Measurements from ENCODE around the gene C15orf39.
"Not testable (repeated sequence)": the region's sequence is repeated elsewhere in the genome, so short reads cannot be mapped to it uniquely, and the experiment has no call there.

C15orf39 gene

DNA sequence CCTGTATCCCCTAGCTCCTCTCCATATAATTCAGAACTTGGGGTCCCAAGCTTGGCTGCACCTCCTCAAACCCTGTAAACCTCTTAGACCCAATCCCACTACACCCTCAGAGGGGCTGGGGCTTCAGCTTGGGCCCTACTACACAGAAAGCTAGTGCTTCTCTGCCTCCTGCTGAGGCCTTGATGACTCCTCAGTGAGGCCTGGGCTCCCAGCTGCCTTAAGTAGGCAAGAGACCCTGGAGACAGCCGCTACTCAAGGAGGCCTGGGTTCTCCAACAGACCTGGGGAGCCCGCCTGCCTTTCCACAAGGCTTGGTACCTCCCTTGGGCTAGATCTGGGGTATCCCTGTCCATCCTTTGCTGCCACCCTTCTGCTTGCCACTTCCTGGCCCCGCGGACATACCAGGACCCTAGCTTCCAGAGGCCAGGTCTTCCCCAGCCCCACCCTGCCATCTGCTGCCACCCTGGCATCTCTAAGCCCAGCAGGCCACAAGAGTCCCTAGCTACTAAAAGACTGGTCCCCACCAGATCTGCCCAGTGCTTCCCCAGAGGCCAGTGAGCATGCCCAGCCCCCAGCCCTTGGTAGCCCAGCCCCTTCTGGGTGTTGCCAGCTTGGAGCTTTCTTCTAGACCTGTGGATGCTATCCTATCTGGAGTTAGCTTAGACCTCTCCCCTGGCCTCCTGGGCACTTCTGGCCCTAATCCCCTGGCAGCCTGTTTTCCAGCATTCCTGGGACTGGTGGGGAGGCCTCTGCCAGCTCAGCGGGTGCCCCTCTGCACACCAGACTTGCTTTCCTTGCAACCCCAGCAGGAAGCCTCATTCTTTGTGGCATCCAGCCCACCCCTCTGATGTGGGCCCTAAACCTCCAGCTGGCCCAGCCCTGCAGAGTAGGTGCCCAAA, 13.7 kb downstream of the C15orf39 start:
- Histone ChIP-seq H3K27ac (replicated peaks) (no peak overlapping the region), H3K27me3 (ENCODE audit: insufficient read depth, poor library complexity, severe bottlenecking) (no peaks in the 10 kb centered on the region), H3K4me3 (replicated peaks; ENCODE audit: insufficient read depth, low read length) (no peak overlapping the region)
- DNase-seq (ENCODE audit: low read depth in 1 of 2, low spot score in 1 of 2), result peak; percentile 10 to 29
- TF ChIP-seq GABPA (IDR thresholded peaks at IDR 0.05; ENCODE audit: low read depth), result no peak
- TF ChIP-seq, protein P1, sequence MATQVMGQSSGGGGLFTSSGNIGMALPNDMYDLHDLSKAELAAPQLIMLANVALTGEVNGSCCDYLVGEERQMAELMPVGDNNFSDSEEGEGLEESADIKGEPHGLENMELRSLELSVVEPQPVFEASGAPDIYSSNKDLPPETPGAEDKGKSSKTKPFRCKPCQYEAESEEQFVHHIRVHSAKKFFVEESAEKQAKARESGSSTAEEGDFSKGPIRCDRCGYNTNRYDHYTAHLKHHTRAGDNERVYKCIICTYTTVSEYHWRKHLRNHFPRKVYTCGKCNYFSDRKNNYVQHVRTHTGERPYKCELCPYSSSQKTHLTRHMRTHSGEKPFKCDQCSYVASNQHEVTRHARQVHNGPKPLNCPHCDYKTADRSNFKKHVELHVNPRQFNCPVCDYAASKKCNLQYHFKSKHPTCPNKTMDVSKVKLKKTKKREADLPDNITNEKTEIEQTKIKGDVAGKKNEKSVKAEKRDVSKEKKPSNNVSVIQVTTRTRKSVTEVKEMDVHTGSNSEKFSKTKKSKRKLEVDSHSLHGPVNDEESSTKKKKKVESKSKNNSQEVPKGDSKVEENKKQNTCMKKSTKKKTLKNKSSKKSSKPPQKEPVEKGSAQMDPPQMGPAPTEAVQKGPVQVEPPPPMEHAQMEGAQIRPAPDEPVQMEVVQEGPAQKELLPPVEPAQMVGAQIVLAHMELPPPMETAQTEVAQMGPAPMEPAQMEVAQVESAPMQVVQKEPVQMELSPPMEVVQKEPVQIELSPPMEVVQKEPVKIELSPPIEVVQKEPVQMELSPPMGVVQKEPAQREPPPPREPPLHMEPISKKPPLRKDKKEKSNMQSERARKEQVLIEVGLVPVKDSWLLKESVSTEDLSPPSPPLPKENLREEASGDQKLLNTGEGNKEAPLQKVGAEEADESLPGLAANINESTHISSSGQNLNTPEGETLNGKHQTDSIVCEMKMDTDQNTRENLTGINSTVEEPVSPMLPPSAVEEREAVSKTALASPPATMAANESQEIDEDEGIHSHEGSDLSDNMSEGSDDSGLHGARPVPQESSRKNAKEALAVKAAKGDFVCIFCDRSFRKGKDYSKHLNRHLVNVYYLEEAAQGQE (IDR thresholded peaks at IDR 0.05; ENCODE audit: insufficient replicate concordance, low read depth), result no peak
- no peak for TF ChIP-seq SPI1 (IDR thresholded peaks at IDR 0.05; ENCODE audit: borderline replicate concordance, low read depth)
- peak; percentile 74 for TF ChIP-seq POLR2AphosphoS5 (IDR thresholded peaks at IDR 0.05; ENCODE audit: low read depth)
- TF ChIP-seq, protein P2, sequence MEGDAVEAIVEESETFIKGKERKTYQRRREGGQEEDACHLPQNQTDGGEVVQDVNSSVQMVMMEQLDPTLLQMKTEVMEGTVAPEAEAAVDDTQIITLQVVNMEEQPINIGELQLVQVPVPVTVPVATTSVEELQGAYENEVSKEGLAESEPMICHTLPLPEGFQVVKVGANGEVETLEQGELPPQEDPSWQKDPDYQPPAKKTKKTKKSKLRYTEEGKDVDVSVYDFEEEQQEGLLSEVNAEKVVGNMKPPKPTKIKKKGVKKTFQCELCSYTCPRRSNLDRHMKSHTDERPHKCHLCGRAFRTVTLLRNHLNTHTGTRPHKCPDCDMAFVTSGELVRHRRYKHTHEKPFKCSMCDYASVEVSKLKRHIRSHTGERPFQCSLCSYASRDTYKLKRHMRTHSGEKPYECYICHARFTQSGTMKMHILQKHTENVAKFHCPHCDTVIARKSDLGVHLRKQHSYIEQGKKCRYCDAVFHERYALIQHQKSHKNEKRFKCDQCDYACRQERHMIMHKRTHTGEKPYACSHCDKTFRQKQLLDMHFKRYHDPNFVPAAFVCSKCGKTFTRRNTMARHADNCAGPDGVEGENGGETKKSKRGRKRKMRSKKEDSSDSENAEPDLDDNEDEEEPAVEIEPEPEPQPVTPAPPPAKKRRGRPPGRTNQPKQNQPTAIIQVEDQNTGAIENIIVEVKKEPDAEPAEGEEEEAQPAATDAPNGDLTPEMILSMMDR (IDR thresholded peaks at IDR 0.05; ENCODE audit: insufficient read depth, low read length), result no peak

DNA sequence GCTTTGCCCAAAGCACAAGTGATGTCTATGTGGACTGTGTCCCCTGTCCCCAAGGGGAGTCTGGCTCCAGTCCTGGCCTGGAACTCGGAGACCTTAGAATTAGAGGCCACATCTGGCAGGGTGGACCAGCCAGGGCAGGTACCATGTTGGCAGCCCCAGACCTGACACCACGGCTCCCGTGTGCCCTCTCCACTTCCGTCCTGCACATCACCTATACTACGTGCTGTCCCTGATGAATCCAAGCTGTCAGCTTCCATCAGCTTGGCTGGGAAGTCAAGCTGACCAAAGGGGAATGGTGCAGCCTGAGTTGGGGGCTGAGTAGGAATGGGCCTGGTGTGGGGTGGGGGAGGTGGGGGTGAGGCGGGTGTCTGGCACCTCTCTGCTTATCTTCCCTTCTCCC, 15.3 kb downstream of the C15orf39 start:
- TF ChIP-seq POLR2AphosphoS5 (IDR thresholded peaks at IDR 0.05; ENCODE audit: low read depth) (no peak; the same call in 1 of the 2 replicates), GABPA (IDR thresholded peaks at IDR 0.05; ENCODE audit: low read depth) (no peak), SPI1 (IDR thresholded peaks at IDR 0.05; ENCODE audit: borderline replicate concordance, low read depth) (no peak)
- TF ChIP-seq, protein P2 (IDR thresholded peaks at IDR 0.05; ENCODE audit: insufficient read depth, low read length), result no peak
- TF ChIP-seq, protein P1 (IDR thresholded peaks at IDR 0.05; ENCODE audit: insufficient replicate concordance, low read depth), result no peak
- DNase-seq (ENCODE audit: low read depth in 1 of 2, low spot score in 1 of 2), result no peak
- no peaks in the 10 kb centered on the region for H3K27me3 ChIP-seq (ENCODE audit: insufficient read depth, poor library complexity, severe bottlenecking)
- no peak overlapping the region for H3K4me3 ChIP-seq (replicated peaks; ENCODE audit: insufficient read depth, low read length)
- H3K27ac ChIP-seq (replicated peaks), result no peak overlapping the region

DNA sequence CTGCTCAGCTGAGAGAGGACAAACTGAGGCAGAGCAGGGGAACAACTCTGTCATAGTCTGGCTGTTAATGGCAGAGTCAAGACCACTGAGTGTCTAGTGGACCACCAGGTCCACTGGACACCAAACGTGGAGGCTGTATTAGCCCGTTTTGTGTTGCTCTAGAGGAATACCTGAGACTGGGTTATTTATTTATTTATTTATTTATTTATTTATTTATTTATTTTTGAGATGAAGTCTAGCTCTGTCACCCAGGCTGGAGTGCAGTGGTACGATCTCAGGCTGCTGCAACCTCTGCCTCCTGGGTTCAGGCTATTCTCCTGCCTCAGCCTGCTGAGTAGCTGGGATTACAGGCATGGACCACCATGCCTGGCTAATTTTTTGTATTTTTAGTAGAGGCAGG, 15.9 kb downstream of the C15orf39 start:
- not testable (repeated sequence) for DNase-seq (ENCODE audit: low read depth in 1 of 2, low spot score in 1 of 2); H3K27ac ChIP-seq (replicated peaks); H3K27me3 ChIP-seq (ENCODE audit: insufficient read depth, poor library complexity, severe bottlenecking); H3K4me3 ChIP-seq (replicated peaks; ENCODE audit: insufficient read depth, low read length)

DNA sequence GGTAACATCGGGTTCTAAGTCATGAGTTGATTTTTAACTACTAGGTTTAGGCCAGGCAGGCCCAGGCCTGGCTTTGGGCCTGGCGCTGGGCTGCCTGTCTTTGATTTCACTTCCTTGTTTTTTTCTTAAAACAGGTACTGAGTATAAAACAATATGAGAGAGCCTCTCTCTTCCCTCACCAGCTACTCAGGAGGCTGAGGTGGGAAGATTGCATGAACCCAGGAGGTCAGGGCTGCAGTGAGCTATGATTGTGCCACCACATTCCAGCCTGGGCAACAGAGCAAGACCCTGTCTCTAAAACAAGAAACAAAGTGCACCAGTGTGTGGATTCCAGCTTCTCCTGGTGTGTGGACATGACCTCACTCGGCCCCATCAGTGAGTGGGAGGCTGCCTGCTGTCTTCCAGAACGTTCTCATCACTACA, 17.8 kb downstream of the C15orf39 start:
- H3K27ac ChIP-seq (replicated peaks); H3K4me3 ChIP-seq (replicated peaks; ENCODE audit: insufficient read depth, low read length); H3K27me3 ChIP-seq (ENCODE audit: insufficient read depth, poor library complexity, severe bottlenecking); DNase-seq (ENCODE audit: low read depth in 1 of 2, low spot score in 1 of 2): not testable (repeated sequence)

DNA sequence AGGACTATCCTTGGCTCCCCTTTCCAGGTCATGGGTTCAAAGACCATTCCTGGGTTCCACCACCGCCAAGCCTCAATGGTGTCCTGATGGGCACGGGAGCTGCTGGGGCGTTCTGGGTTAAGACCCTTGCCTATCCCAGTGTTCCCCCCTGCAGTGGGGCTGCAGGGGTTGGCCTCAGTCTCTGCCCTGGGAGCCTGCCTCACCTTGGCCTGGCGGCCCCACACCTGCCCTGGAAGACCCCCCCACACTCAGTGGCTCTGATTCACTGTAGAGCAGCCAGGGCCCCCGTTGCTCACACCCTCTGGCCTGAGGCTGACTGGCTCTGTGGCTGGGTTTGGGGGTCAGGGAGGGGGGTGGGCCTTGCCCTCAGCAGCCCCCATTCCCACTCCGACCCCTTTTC, 22.0 kb downstream of the C15orf39 start:
- Histone ChIP-seq H3K4me3 (replicated peaks; ENCODE audit: insufficient read depth, low read length) (no peak overlapping the region), H3K27me3 (ENCODE audit: insufficient read depth, poor library complexity, severe bottlenecking) (peaks cover 3% of the 10 kb centered on the region), H3K27ac (replicated peaks) (no peak overlapping the region)
- TF ChIP-seq POLR2AphosphoS5 (IDR thresholded peaks at IDR 0.05; ENCODE audit: low read depth) (no peak), SPI1 (IDR thresholded peaks at IDR 0.05; ENCODE audit: borderline replicate concordance, low read depth) (no peak), GABPA (IDR thresholded peaks at IDR 0.05; ENCODE audit: low read depth) (no peak)
- TF ChIP-seq, protein P2 (IDR thresholded peaks at IDR 0.05; ENCODE audit: insufficient read depth, low read length), result no peak
- TF ChIP-seq, protein P1 (IDR thresholded peaks at IDR 0.05; ENCODE audit: insufficient replicate concordance, low read depth), result no peak
- no peak for DNase-seq (ENCODE audit: low read depth in 1 of 2, low spot score in 1 of 2)

All from HL-60 (cell line).